Mucosa of descending colon (tissue), 3 donors: Measurements from ENCODE around the gene SST. TPM values are rescaled to one million over a fixed set of nuclear protein-coding genes. Genes with fewer than 3 reads are reported as not detected.
"Not testable (repeated sequence)": the region's sequence is repeated elsewhere in the genome, so short reads cannot be mapped to it uniquely, and the experiment has no call there.

ENCODE experiments used
- ATAC-seq: fragments of 200-7000 bp; cut with Tn5 transposase; one replicate; pipeline ENCODE4 v1.9.1; 2020; ENCODE audit warnings: mild to moderate bottlenecking, moderate library complexity
- DNase-seq, 3 donors: peaks; one replicate each; pipeline ENCODE4 v3.0.0-alpha.2; 2020
- H3K36me3 ChIP-seq: fragments of 200-600 bp; one replicate; pipeline ENCODE4 v1.8.0; 2021; ENCODE audit warnings: low read depth, mild to moderate bottlenecking
- H3K4me1 ChIP-seq: fragments of 200-600 bp; one replicate; pipeline ENCODE4 v1.8.0; 2021; ENCODE audit warnings: low read depth, mild to moderate bottlenecking
- H3K4me3 ChIP-seq: fragments of 200-600 bp; one replicate; pipeline ENCODE4 v1.8.0; 2021; ENCODE audit warnings: mild to moderate bottlenecking
- H3K9me3 ChIP-seq: fragments of 200-600 bp; one replicate; pipeline ENCODE4 v1.8.0; 2021; ENCODE audit warnings: mild to moderate bottlenecking
- CTCF ChIP-seq: fragments of 200-600 bp; IDR thresholded peaks from one replicate; pipeline ENCODE4 v1.8.0; 2022; ENCODE audit warnings: antibody characterized with exemption, mild to moderate bottlenecking
- intact Hi-C, 2 donors: fragments of 100-400 bp; cut with DNase I in 1 of 2; cut with micrococcal nuclease in 1 of 2; formaldehyde crosslinking; loops; one replicate each; pipeline versions ENCODE4 v1.11.0 to v1.11.1; 2022; cut with DNase I, micrococcal nuclease
- total RNA-seq, 3 donors: library from RNA; stranded (reverse); fragmentation: NEBNext Ultra II Directional in 2 of 3; extraction: Animal tissue kit (Norgen Biotek cat#: 25700) in 2 of 3; gene quantifications; one replicate each; pipeline versions ENCODE4 v1.2.1 to v1.2.4, GENCODE V29; 2021 to 2023
- donor health status: DM: no; HTN: no; CAD: no; lungs with moderate emphysema.
- donor health status: DM: no; HTN: no; CAD: no.
- donor health status: DM: no; HTN: yes; CAD: no.

Gene SST
- total RNA-seq, 3 donors from 2014 or later, result 7.2 to 29.5 (median 23.8) TPM

DNA sequence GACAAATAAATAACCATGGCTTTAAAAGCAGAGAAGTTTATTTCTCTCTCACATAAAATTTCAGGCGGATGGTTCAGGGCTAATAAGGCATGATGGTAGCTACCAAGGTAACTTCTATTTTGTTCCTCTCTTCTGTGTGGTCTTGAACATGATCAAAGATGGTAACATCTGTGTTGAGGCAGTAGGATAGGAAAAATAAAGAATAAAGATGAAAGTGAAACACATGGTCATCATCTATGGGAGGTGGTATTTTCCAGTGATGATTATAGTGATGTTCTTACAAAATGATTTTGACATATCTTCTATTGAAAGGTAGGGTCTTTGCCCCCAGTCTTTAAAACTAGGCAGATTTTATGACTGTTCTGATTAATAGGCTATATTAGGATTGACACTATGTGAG is 14.2 kb upstream of the SST start:
- H3K4me1 ChIP-seq, result no peaks in the 10 kb centered on the region
- intact Hi-C loops, result loop anchor here in 1 of 2 donors (5.0 kb wide), 1 partner anchor 367 kb away; no protein-coding TSS in a partner anchor
- ATAC-seq (no peak), DNase-seq (no peak)
- no peaks in the 10 kb centered on the region for H3K36me3 ChIP-seq
- no peak overlapping the region for H3K4me3 ChIP-seq
- no peak for TF ChIP-seq CTCF
- H3K9me3 ChIP-seq, result peaks cover 8% of the 10 kb centered on the region

DNA sequence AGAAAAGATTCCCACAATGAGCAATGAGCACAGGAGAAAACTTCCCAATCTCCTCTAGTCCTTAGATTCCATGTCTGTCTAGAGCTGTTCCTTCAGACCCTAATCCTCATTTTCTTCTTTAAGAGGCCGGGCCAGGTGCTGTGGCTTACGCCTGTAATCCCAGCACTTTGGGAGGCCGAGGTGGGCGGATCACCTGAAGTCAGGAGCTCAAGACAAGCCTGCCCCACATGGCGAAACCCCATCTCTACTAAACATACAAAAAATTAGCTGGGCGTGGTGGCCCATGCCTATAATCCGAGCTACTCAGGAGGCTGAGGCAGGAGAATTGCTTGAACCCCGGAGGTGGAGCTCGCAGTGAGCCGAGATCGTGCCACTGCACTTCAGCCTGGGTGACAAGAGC is 11.6 kb upstream of the SST start:
- H3K4me3 ChIP-seq, H3K36me3 ChIP-seq, ATAC-seq, H3K9me3 ChIP-seq, DNase-seq, H3K4me1 ChIP-seq: not testable (repeated sequence)
- intact Hi-C loops, result loop anchor here in 1 of 2 donors (5.0 kb wide), 1 partner anchor 364 kb away; no protein-coding TSS in a partner anchor

DNA sequence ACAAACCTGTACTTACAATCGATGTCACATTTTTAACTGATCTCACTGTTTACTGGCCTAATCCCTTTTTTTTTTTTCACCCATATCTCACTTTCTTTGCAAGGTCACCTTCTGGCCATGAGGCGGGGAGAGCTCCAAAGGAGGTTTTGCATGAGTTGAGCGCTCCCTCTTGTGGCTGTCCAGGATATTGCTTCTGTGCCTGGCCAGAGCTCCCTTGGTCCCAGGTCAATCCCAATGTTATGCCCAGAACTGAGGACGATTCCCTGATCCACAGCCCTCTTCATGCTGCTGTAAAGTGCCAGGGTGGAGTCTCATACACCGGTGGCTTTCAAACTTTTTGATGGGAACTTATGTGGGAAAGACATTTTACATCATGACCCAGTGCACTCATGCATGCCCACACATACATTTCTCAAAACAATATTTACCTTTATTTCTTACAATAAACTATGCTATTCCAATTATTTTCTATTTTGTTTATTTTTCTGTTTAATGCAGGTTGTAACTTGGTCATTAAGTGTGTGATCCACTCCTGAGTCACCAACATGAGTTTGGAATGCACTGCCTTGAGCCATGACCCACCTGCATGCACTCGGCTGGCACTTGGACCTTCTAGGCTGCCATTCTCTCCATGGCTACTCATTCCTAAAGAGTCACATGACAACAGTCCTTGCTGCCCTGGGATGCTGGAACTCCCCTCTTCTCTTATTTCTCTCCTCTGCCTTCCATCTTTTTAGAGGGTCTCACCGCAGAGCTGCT is 9.6 kb upstream of the SST start:
- ATAC-seq (peak; percentile 89), DNase-seq (peak in 2 of 3 donors; percentile 81 to 83)
- Histone ChIP-seq H3K36me3 (no peaks in the 10 kb centered on the region), H3K4me3 (no peak overlapping the region), H3K9me3 (peaks cover 1% of the 10 kb centered on the region), H3K4me1 (no peaks in the 10 kb centered on the region)
- intact Hi-C loops, result loop anchor here (1.0 to 5.0 kb wide), 3 partner anchors 361 to 458 kb away; no protein-coding TSS in a partner anchor
- peak; percentile 84 for TF ChIP-seq CTCF

DNA sequence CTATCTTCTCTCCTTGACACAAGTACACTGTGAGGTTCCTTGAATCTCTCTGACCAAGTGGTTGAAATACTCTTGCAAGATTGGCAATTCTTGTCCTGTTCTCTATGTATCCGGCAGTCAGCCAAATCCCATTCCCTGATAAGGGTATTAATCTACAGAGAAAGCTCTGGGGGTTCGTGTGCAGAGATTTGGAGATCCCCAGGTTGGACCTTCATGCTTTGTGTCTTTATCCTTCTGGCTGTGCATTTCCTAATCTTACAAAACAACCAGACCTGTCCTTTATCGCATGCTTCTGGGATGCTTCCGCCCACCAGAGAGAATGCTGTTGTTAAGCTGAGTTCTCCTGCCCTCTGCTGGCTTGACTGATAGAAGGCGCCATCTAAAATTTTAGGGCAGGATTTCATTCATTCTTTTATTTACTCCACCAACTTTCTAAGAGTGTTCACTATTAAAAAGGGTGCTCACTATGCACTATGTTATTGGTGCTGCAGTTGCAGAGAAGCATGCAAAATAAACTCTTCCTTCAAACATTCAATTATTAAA is 8.6 kb upstream of the SST start:
- DNase-seq, result peak in 1 of 3 donors; percentile 46
- no peaks in the 10 kb centered on the region for H3K36me3 ChIP-seq
- ATAC-seq, result peak; percentile 59
- no peaks in the 10 kb centered on the region for H3K4me1 ChIP-seq
- no peaks in the 10 kb centered on the region for H3K9me3 ChIP-seq
- H3K4me3 ChIP-seq, result no peak overlapping the region
- intact Hi-C loops, result loop anchor here in 1 of 2 donors (1.0 to 5.0 kb wide), 2 partner anchors 359 to 456 kb away; no protein-coding TSS in a partner anchor
- TF ChIP-seq CTCF, result no peak

DNA sequence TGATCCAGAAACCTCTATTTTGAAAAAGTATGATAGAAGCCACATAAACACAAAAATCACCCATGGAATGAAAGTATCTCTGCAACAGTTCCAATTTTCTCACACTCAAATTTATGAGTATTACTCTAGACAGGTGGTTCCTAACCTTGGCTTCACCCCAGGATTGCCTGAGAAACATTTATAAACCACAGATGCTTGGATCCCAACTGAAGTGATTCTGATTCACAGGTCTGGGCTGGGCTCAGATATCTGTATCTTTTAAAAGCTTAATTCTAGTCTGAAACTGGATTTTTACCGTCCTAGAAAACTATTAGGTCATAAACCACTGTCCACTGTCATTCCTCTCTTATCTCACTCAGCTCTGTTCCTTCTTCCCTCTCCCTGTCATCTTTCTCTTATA is 7.4 kb upstream of the SST start:
- Histone ChIP-seq H3K9me3 (no peaks in the 10 kb centered on the region), H3K4me3 (no peak overlapping the region), H3K36me3 (no peaks in the 10 kb centered on the region), H3K4me1 (no peaks in the 10 kb centered on the region)
- intact Hi-C loops, result loop anchor here in 1 of 2 donors (5.0 kb wide), 1 partner anchor 455 kb away; no protein-coding TSS in a partner anchor
- no peak for TF ChIP-seq CTCF
- DNase-seq, result no peak
- ATAC-seq, result no peak

GRCh38 chr3:187673012-187673411 is 2.8 kb upstream of the SST start:
- no peak for DNase-seq

More at GRCh38 chr3:187673012-187673411, 2.8 kb upstream of the SST start:
- H3K4me1 ChIP-seq, result no peaks in the 10 kb centered on the region
- H3K36me3 ChIP-seq, result no peaks in the 10 kb centered on the region
- intact Hi-C loops, result no loop called here
- no peak for TF ChIP-seq CTCF
- ATAC-seq, result no peak
- no peaks in the 10 kb centered on the region for H3K9me3 ChIP-seq
- no peak overlapping the region for H3K4me3 ChIP-seq
